ENCODE measurements around the gene RNF125. TPM values are rescaled to one million over a fixed set of nuclear protein-coding genes. Genes with fewer than 3 reads are reported as not detected.
A peak's percentile ranks its signal among the peaks of the same experiment; 100 is the strongest.

The RNF125 gene
- 10 to 100 TPM; 29.0 to 31.2 TPM for total RNA-seq

DNA sequence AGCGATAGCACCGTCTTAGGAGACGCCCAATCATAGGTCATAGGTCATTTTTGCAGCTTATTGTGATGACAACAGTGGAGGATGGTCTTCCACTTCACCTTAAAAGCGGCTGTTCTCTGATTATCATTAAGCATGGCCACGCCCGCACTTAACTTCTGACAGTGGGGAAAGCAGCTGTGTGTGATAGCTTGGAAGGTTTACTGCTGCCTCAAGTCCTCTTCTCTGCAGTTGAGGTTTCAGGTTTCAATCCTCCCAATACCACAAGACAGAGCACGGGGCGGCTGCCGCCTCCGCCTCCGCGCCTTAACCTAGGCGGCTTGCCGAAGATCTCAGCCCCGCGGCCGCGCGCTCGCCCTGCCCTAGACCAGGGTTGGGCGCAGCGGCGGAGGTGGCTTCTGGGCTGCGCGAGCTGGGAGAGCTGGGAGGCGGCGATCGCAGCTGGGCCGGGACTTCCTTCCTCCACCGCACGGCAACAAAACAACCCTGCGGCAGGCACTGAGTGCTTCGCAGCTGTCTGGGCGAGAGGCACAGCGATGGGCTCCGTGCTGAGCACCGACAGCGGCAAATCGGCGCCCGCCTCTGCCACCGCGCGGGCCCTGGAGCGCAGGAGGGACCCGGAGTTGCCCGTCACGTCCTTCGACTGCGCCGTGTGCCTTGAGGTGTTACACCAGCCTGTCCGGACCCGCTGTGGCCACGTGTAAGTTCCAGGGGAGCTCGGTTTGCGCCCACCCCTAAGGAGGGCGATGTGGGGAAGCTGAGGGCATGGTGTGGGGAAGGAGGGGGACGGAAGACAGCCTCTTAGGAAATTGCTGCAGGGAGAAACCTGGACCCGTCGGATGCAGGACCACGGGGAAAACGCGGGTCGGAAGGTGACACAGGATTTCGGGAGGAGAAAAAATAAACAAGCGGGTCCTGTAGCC lies at the start of gene RNF125:
Gene RNF125 (plus strand): TSS at position 495 of the 920 bp plus-strand sequence. CDS start 39 bp downstream, at position 534.
- Mint-ChIP-seq H3K27ac (peak within 1 kb of the TSS; percentile 100), H3K27me3 (no peaks in the 10 kb centered on the region), H3K36me3 (peaks cover 17% of the 10 kb centered on the region), H3K9me3 (no peaks in the 10 kb centered on the region), H3K4me3 (peak within 1 kb of the TSS; percentile 86), H3K4me1 (peaks cover 28% of the 10 kb centered on the region)
- DNase-seq = peak; percentile 93
- peak; percentile 81 for ATAC-seq (ENCODE audit: low read depth)
- POLR2A ChIA-PET = interaction anchor here (0.6 to 3.7 kb wide), 33 partner anchors 8 to 140 kb away, joined by 3 to 114 read pairs (median 5); partner anchors contain the start of genes RNF138 and TRAPPC8

GRCh38 chr18:31970617-31971016 lies 48.0 kb upstream of the RNF125 start:
- H3K4me3 Mint-ChIP-seq = no peak overlapping the region

GRCh38 chr18:31973929-31974546 lies 44.6 kb upstream of the RNF125 start:
- Mint-ChIP-seq H3K9me3 (peaks cover 19% of the 10 kb centered on the region), H3K27ac (no peak overlapping the region), H3K27me3 (peaks cover 5% of the 10 kb centered on the region), H3K4me1 (peaks cover 3% of the 10 kb centered on the region), H3K36me3 (peaks cover 6% of the 10 kb centered on the region), H3K4me3 (no peak overlapping the region)
- DNase-seq (no peak), ATAC-seq (ENCODE audit: low read depth) (no peak)
- POLR2A ChIA-PET = interaction anchor here (0.6 kb wide), 1 partner anchor 44 kb away, joined by 3 read pairs; no protein-coding TSS in a partner anchor

More at GRCh38 chr18:31970617-31971016, 48.0 kb upstream of the RNF125 start:
- POLR2A ChIA-PET = no interaction called here
- DNase-seq = no peak
- peaks cover 3% of the 10 kb centered on the region for H3K4me1 Mint-ChIP-seq
- H3K27ac Mint-ChIP-seq = no peak overlapping the region
- peaks cover 15% of the 10 kb centered on the region for H3K9me3 Mint-ChIP-seq
- ATAC-seq (ENCODE audit: low read depth) = no peak
- peaks cover 5% of the 10 kb centered on the region for H3K27me3 Mint-ChIP-seq
- H3K36me3 Mint-ChIP-seq = peaks cover 6% of the 10 kb centered on the region

DNA sequence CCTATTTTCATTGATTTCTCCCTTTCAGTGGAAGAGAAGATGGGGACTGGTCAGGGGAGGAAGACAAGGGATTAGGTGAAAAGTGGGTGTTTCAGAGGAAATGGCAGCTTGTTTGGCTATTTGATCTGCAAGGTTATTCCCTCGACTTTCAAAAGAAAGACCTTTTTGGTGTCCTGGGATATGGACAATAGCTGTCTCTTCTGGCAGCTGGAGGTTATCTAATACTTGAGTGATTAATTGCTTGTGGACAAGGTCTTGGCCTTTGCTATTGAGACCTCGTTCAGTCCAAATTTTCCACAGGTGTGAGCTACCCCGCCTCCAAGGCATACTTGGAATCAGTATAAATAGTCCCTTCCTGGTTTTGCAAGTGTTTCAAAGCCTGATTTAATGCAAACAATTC lies 42.4 kb upstream of the RNF125 start:
- Mint-ChIP-seq H3K9me3 (peaks cover 24% of the 10 kb centered on the region), H3K27me3 (peaks cover 2% of the 10 kb centered on the region), H3K4me1 (no peaks in the 10 kb centered on the region), H3K4me3 (no peak overlapping the region), H3K36me3 (peaks cover 6% of the 10 kb centered on the region), H3K27ac (no peak overlapping the region)
- POLR2A ChIA-PET = no interaction called here
- DNase-seq (no peak), ATAC-seq (ENCODE audit: low read depth) (no peak)

- no peak overlapping the region for H3K27ac Mint-ChIP-seq
- peaks cover 23% of the 10 kb centered on the region for H3K9me3 Mint-ChIP-seq
- no peak overlapping the region for H3K4me3 Mint-ChIP-seq
- POLR2A ChIA-PET = interaction anchor here (0.9 kb wide), 1 partner anchor 41 kb away, joined by 3 read pairs; no protein-coding TSS in a partner anchor
- ATAC-seq (ENCODE audit: low read depth) = no peak
- peaks cover 4% of the 10 kb centered on the region for H3K36me3 Mint-ChIP-seq
- H3K27me3 Mint-ChIP-seq = no peaks in the 10 kb centered on the region
- no peaks in the 10 kb centered on the region for H3K4me1 Mint-ChIP-seq
- no peak for DNase-seq
These were observed 41.3 kb upstream of the RNF125 start for GRCh38 chr18:31977270-31977872.

DNA sequence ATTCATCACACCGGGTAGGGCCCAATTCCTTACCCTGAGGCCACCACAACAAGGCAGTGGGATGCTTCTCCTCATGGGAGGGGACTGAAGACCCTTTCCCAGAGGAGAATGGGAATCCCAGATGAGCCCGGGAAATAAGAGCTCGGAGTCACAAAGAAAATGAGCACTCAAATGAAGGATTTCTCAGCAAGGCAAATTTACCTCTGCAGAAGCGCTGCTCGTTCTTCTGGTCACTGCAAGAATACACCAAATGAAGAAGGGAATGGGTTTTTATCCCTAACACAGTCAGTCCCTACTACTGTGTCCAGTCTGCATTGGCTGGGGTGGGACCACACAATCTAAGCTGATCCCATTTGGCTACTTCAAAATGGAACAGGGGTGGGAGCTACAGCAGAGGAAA lies 40.0 kb upstream of the RNF125 start:
- ATAC-seq (ENCODE audit: low read depth) (no peak), DNase-seq (no peak)
- H3K4me1 Mint-ChIP-seq = no peaks in the 10 kb centered on the region
- H3K27me3 Mint-ChIP-seq = no peaks in the 10 kb centered on the region
- POLR2A ChIA-PET = no interaction called here
- peaks cover 22% of the 10 kb centered on the region for H3K9me3 Mint-ChIP-seq
- no peak overlapping the region for H3K27ac Mint-ChIP-seq
- H3K36me3 Mint-ChIP-seq = peaks cover 3% of the 10 kb centered on the region
- H3K4me3 Mint-ChIP-seq = no peak overlapping the region

DNA sequence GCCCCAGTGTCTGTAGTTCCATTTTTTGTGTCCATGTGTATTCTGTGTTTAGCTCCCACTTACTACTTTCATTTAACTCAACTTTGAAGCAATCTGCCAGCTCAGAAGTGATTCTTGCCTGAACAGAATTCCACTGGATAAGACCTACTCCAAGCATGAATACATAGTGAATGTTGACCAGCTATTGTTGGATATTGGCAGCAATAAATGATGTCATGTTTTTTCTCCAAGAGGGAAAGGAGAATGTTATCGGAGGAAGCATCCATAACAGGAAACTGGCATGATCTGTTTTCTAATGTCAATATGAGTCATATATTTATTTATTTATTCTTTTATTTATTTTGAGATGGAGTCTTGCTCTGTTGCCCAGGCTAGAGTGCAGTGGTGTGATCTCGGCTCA lies 38.9 kb upstream of the RNF125 start:
- ATAC-seq (ENCODE audit: low read depth) = no peak
- no peak for DNase-seq
- H3K9me3 Mint-ChIP-seq = peaks cover 14% of the 10 kb centered on the region
- H3K27me3 Mint-ChIP-seq = no peaks in the 10 kb centered on the region
- H3K36me3 Mint-ChIP-seq = no peaks in the 10 kb centered on the region
- no peak overlapping the region for H3K27ac Mint-ChIP-seq
- H3K4me1 Mint-ChIP-seq = peaks cover 6% of the 10 kb centered on the region
- H3K4me3 Mint-ChIP-seq = no peak overlapping the region
- POLR2A ChIA-PET = no interaction called here

DNA sequence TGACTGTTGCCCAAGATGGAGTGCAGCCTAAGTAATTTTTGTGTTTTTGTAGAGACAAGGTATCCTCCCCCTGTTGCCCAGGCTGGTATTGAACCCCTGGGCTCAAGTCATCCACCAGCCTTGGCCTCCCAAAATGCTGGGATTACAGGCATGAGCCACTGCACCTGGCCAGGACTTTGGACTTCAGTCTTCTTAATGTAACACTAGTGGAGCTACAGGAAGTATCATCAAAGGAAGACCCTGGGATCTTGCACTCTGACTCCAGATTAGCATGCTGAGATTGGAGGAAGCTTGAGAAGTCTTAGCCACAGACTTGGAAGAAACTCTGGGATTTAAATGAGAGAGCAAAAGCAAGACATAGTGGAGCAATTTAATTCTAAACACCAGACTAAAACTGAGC lies 37.8 kb upstream of the RNF125 start:
- Mint-ChIP-seq H3K4me3 (no peak overlapping the region), H3K4me1 (peaks cover 6% of the 10 kb centered on the region), H3K36me3 (no peaks in the 10 kb centered on the region), H3K27me3 (no peaks in the 10 kb centered on the region), H3K9me3 (peaks cover 9% of the 10 kb centered on the region), H3K27ac (no peak overlapping the region)
- DNase-seq (no peak), ATAC-seq (ENCODE audit: low read depth) (no peak)
- POLR2A ChIA-PET = no interaction called here

GRCh38 chr18:31983020-31983419 lies 35.6 kb upstream of the RNF125 start:
- Mint-ChIP-seq H3K27ac (no peak overlapping the region), H3K4me1 (peaks cover 6% of the 10 kb centered on the region)

GRCh38 chr18:31983976-31984375 lies 34.6 kb upstream of the RNF125 start:
- peaks cover 6% of the 10 kb centered on the region for H3K4me1 Mint-ChIP-seq
- no peaks in the 10 kb centered on the region for H3K27me3 Mint-ChIP-seq
- ATAC-seq (ENCODE audit: low read depth) (no peak), DNase-seq (no peak)
- peaks cover 5% of the 10 kb centered on the region for H3K9me3 Mint-ChIP-seq
- POLR2A ChIA-PET = no interaction called here
- H3K27ac Mint-ChIP-seq = no peak overlapping the region
- H3K36me3 Mint-ChIP-seq = no peaks in the 10 kb centered on the region
- no peak overlapping the region for H3K4me3 Mint-ChIP-seq

More at GRCh38 chr18:31983020-31983419, 35.6 kb upstream of the RNF125 start:
- POLR2A ChIA-PET = no interaction called here
- H3K9me3 Mint-ChIP-seq = peaks cover 8% of the 10 kb centered on the region
- no peaks in the 10 kb centered on the region for H3K36me3 Mint-ChIP-seq
- ATAC-seq (ENCODE audit: low read depth) (no peak), DNase-seq (no peak)
- H3K27me3 Mint-ChIP-seq = no peaks in the 10 kb centered on the region
- no peak overlapping the region for H3K4me3 Mint-ChIP-seq

DNA sequence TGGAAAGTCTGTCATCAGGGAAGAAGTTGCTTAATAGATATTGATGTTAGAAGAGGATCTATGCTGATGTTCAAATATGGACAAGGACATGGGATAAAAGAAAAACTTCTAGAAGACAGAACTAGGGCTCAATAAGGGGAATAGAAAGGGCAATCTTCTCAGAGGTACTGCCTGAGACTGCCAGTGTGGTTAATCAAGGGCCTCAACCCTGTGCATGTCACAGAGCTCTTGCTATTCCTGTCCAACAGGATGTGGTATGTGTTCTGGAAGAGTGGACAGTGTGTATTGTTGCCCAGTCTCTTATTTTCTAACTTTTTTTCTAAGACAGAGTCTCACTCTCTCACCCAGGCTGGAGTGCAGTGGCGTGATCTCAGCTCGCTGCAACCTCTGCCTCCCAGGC lies 27.8 kb upstream of the RNF125 start:
- ATAC-seq (ENCODE audit: low read depth) (no peak), DNase-seq (no peak)
- no peak overlapping the region for H3K27ac Mint-ChIP-seq
- no peaks in the 10 kb centered on the region for H3K9me3 Mint-ChIP-seq
- H3K27me3 Mint-ChIP-seq = peaks cover 2% of the 10 kb centered on the region
- no peaks in the 10 kb centered on the region for H3K36me3 Mint-ChIP-seq
- POLR2A ChIA-PET = no interaction called here
- H3K4me3 Mint-ChIP-seq = no peak overlapping the region
- H3K4me1 Mint-ChIP-seq = no peaks in the 10 kb centered on the region

DNA sequence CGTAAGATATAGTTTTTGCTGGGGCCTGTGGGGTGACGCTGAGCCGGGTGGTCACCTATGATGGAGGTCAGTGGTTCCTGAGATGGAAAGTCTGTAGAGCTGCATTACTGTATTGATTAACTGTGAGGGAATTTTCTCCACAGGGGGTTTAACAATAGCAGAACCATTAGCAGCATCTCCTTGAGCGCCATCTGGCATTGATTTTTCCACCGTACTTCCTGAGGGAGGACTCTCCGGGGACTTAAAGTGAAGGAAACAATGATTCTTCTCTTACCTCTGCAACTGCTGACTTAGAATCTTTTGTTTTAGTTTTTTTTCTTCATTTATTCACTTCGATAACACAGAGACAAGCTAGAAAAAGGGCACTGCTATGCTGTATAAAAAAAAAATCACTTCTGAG lies 22.6 kb upstream of the RNF125 start:
- Mint-ChIP-seq H3K9me3 (no peaks in the 10 kb centered on the region), H3K4me3 (no peak overlapping the region), H3K27ac (no peak overlapping the region), H3K27me3 (peaks cover 2% of the 10 kb centered on the region), H3K36me3 (no peaks in the 10 kb centered on the region), H3K4me1 (no peaks in the 10 kb centered on the region)
- POLR2A ChIA-PET = no interaction called here
- no peak for ATAC-seq (ENCODE audit: low read depth)
- DNase-seq = no peak

DNA sequence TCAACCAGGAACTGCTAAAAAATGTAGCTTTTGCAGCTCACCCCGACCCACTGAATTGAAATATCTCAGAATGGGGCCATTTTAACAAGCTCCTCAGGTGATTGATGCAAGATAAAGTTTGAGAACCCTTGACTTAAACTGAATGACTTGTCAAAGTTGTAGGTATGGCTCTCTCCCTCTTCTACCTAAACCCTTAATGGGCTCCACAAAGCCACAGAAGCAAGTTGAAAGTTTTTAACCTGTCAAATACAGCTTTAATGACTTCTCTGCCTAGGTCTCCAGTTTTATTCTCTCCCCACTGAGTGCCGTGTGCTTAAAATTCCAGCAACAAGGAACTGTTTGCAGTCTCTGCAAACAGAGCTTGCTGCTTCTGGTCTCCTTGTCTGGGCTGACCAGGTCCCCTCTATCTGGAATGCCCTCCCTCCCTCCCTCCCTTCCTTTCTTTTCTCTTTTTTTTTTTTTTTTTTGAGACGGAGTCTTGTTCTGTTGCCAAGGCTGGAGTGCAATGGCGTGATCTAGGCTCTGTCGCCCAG lies 19.7 kb upstream of the RNF125 start:
- H3K36me3 Mint-ChIP-seq = no peaks in the 10 kb centered on the region
- peaks cover 4% of the 10 kb centered on the region for H3K27me3 Mint-ChIP-seq
- no peak for ATAC-seq (ENCODE audit: low read depth)
- POLR2A ChIA-PET = no interaction called here
- H3K9me3 Mint-ChIP-seq = no peaks in the 10 kb centered on the region
- H3K27ac Mint-ChIP-seq = no peak overlapping the region
- peaks cover 4% of the 10 kb centered on the region for H3K4me1 Mint-ChIP-seq
- no peak for DNase-seq
- H3K4me3 Mint-ChIP-seq = no peak overlapping the region

Measured in activated naive CD8-positive, alpha-beta T cell treated with anti-CD3 and anti-CD28 coated beads, Interleukin-2, amount 10 ng/mL, durations not matched to agents 7 days and 5 days (primary cell).